Gastroesophageal sphincter (tissue), 3 donors: Measurements from ENCODE around the gene CLMP.
"Not testable (repeated sequence)": the region's sequence is repeated elsewhere in the genome, so short reads cannot be mapped to it uniquely, and the experiment has no call there.

Source experiments
- POLR2AphosphoS5 ChIP-seq: sonication (generic); formaldehyde crosslinking; IDR thresholded peaks from one replicate; pipeline ENCODE4 v1.6.1; 2017; ENCODE audit warnings: antibody characterized with exemption
- TF ChIP-seq, protein P1 (sequence below), 4 experiments: fragments of 200-600 bp in 2 of 4; fragments of 450-650 bp in 2 of 4; sonication (generic) in 1 of 4; IDR thresholded peaks; one replicate each; pipeline ENCODE4 v1.5.1; 2017 to 2019; ENCODE audit warnings: antibody characterized with exemption in 4 of 4, mild to moderate bottlenecking in 2 of 4, moderate library complexity in 2 of 4

DNA sequence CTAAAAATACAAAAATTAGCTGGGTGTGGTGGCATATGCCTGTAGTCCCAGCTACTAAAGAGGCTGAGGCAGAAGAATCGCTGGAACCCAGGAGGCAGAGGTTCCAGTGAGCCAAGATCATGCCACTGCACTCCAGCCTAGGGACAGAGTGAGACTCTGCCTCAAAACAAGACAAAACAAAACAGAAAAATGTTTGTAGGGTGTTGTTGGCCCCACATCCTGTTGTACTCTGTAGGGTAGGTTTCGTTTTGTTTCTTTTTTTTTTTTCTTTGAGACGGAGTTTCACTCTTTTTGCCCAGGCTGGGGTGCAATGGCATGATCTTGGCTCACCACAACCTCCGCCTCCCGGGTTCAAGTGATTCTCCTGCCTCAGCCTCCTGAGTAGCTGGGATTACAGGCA lies 107.4 kb downstream of the CLMP start:
- TF ChIP-seq, protein P1, sequence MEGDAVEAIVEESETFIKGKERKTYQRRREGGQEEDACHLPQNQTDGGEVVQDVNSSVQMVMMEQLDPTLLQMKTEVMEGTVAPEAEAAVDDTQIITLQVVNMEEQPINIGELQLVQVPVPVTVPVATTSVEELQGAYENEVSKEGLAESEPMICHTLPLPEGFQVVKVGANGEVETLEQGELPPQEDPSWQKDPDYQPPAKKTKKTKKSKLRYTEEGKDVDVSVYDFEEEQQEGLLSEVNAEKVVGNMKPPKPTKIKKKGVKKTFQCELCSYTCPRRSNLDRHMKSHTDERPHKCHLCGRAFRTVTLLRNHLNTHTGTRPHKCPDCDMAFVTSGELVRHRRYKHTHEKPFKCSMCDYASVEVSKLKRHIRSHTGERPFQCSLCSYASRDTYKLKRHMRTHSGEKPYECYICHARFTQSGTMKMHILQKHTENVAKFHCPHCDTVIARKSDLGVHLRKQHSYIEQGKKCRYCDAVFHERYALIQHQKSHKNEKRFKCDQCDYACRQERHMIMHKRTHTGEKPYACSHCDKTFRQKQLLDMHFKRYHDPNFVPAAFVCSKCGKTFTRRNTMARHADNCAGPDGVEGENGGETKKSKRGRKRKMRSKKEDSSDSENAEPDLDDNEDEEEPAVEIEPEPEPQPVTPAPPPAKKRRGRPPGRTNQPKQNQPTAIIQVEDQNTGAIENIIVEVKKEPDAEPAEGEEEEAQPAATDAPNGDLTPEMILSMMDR (IDR thresholded peaks at IDR 0.05), result not testable (repeated sequence)
- not testable (repeated sequence) for TF ChIP-seq POLR2AphosphoS5
